Activated gamma-delta T cell (primary cell): ENCODE data around the gene PRPH.
"Not testable (repeated sequence)": the region's sequence is repeated elsewhere in the genome, so short reads cannot be mapped to it uniquely, and the experiment has no call there.

Source experiments
- DNase-seq: peaks from one replicate; lab custom pipeline; 2025; lab: John Stamatoyannopoulos, UW
- total RNA-seq, 2 donors: gene quantifications; one replicate each; lab custom pipeline; 2026; lab: John Stamatoyannopoulos, UW

The PRPH gene
- 0 to 0.09 reads per million in 2 donors for total RNA-seq

DNA sequence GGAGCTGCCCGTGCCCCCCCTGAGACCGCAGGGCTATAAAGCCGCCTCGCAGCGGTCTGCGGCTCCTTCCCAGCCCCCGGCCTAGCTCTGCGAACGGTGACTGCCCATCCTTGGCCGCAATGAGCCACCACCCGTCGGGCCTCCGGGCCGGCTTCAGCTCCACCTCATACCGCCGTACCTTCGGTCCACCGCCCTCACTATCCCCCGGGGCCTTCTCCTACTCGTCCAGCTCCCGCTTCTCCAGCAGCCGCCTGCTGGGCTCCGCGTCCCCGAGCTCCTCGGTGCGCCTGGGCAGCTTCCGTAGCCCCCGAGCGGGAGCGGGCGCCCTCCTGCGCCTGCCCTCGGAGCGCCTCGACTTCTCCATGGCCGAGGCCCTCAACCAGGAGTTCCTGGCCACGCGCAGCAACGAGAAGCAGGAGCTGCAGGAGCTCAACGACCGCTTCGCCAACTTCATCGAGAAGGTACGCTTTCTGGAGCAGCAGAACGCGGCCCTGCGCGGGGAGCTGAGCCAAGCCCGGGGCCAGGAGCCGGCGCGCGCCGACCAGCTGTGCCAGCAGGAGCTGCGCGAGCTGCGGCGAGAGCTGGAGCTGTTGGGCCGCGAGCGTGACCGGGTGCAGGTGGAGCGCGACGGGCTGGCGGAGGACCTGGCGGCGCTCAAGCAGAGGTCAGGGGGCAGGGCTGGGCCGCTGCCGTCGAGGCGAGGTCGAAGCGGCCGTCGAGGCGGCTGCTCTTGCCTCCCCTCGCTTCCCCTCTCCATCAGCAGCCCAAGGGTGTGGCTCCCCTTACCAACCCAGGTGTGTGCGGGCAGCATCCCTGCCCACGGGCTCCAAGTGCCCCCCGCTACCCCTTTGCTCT, at the start of gene PRPH:
Gene PRPH (plus strand): TSS at position 66 of the 855 bp plus-strand sequence. CDS start 54 bp downstream, at position 120.
- DNase-seq = no peak

DNA sequence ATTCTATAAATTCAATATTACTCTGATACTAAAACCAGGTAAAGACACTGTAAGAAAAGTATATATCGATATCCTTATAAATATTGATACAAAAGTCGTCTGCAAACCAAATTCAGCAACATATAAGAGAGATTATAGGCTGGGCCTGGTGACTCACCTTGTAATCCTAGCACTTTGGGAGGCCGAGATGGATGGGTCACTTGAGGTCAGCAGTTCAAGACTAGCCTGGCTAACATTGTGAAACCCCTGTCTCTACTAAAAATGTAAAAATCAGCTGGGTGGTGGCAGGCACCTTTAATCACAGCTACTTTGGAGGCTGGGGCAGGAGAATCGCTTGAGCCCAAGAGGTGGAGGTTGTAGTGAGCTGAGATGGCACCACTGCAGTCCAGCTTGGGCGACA, 43.6 kb upstream of the PRPH start:
- DNase-seq = no peak

DNA sequence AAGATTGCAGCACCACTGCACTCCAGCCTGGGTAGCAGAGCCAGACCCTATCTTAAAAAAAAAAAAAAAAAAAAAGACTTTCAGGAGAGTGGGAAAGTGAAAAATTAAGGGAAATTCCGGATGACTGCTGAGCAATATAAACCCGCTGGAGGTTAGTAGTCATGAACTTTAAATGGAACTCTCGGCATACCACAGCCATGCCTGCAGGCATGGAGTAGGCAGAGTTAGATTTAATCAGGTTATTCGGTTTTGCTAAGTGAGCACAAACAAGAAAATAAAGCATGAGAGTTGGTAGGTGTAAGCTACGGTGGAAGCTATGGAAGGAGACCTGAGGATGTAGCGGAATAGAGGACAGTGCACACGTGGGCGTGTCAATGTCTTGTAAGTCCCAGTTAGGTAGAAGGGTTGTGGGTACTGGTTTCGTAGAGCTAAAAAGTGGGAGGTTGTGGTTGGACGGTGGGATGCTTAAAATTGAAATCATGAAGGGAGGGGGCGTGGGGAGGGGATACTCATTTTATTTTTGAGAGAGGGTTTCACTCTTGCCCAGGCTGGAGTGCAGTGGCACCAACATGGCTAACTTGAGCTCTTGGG, 41.8 kb upstream of the PRPH start:
- DNase-seq = no peak

- DNase-seq = not testable (repeated sequence)
Observed at GRCh38 chr12:49255456-49255855, 39.5 kb upstream of the PRPH start.

GRCh38 chr12:49255857-49256637, 38.9 kb upstream of the PRPH start:
- DNase-seq = no peak

GRCh38 chr12:49257508-49258184, 37.3 kb upstream of the PRPH start:
- DNase-seq = not testable (repeated sequence)

DNA sequence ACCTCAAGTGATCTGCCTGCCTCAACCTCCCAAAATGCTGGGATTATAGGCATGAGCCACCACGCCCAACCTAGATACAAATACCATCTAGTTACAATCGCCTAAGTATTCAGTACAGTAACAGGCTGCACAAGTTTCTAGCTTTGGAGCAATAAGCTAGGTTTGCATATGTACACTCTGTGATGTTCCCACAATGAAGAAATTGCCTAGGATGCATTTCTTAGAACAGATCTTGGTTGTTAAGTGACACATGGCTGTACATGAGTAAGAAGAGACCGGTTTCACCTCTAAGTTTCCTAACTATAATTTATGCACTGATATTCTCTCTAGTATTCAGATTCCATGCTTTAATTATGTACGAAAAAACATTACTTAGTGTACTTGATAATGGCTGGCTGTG, 35.5 kb upstream of the PRPH start:
- DNase-seq = no peak

- DNase-seq = no peak
Observed at GRCh38 chr12:49260166-49260565, 34.8 kb upstream of the PRPH start.

- no peak for DNase-seq
Observed at GRCh38 chr12:49260571-49261363, 34.2 kb upstream of the PRPH start.

DNA sequence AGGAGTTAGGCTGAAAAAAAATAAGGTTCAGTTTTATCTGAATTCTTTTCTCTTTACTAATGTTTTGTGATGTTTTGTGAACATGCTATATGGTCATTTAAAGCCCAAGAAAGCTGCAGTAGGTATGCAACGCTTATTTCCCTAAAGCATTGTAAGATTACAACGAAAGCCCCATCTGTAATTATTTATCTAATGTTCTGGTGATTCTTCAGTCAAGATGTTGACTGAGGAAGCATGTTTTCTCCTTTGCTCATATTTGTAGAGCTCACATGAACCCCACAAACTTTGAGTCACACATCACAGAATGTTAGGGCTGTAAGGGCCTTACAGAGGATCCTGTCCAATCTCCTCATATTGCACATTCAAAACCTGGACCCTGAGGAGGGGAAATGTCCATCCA, 33.2 kb upstream of the PRPH start:
- no peak for DNase-seq

DNA sequence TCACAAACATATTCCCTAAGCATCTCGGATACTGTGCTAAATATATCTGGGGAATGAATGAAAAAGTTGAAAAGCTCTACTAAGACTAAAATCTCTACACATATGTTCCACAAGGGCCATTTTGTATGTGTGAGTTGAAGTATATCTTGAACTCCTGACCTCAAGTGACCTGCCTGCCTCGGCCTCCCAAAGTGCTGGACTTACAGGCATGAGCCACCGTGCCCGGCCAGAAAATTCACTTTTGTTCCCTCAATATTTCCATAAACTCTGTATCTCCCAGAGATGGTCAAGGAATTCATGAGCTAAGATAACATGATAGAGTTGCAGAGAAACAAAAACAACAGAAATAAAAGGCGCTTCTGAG, 31.6 kb upstream of the PRPH start:
- DNase-seq = no peak

DNA sequence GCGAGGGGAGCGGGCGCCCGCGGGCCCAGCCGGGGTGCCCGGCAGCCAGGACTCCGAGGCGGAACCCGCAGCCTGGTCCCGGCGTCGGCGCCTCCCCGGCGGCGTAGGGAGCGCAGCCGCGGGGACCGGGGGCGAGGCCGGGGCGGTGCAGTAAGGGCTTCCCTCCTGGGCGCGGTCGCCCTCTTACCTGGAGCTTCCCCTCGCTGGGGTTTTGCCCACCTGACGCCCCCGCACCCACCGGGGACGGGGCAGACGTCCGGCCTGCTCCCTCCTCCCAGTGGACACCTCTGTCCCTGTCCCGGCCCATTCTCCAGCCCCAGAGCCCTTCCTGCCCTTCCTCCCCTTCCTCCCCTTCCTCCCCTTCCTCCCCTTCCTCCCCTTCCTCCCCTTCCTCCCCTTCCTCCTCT, 30.5 kb upstream of the PRPH start:
- DNase-seq = peak; percentile 28

DNA sequence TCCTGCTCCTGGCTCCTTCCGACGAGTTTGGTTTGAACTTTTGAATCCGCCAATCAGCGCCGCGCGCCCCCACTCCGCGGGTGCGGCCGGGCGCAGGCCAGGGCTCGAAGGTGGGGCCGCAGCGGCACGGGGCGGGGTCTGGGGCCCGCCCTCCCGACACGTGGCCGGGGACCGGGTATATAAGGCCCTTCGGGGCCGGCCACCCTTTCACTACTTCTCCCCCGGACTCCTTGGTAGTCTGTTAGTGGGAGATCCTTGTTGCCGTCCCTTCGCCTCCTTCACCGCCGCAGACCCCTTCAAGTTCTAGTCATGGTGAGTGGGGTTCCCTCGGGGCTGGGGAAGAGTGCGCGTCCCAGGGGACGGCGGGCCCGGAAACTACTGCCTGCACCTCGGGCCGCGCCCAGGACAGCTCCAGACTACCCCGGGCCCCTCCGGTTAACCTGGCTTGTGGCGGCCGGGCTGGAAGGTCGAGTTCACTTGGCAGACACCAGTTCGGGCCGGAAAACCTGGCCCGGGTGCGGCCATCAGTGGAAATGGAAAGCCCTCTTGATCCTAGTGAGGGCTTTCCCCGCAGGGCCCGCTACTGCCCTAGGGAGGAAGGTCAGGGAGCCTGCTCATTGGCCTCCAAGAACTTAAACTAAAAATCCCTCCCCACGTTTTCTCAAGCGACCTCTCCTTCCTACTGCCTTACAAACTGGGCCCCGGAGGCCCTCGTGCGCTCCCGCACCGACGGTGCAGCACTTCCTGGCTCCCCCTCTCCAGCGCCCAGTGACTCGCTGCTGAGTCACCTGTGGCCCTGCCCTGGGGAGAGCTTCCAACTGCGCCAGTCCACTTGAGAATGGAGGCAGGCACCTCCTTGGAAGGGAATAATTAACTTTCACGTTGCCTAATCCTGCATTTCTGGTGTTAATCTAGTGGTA, 29.8 kb upstream of the PRPH start, which contains the start of gene TUBA1C:
Gene TUBA1C (plus strand): TSS at position 210 of the 920 bp plus-strand sequence. CDS start 100 bp downstream, at position 310.
- peak; percentile 67 for DNase-seq

- DNase-seq = not testable (repeated sequence)
Observed at GRCh38 chr12:49269191-49269590, 25.8 kb upstream of the PRPH start.

GRCh38 chr12:49272790-49273725, 21.9 kb upstream of the PRPH start:
- no peak for DNase-seq

- no peak for DNase-seq
Observed at GRCh38 chr12:49273726-49274395, 21.1 kb upstream of the PRPH start.

DNA sequence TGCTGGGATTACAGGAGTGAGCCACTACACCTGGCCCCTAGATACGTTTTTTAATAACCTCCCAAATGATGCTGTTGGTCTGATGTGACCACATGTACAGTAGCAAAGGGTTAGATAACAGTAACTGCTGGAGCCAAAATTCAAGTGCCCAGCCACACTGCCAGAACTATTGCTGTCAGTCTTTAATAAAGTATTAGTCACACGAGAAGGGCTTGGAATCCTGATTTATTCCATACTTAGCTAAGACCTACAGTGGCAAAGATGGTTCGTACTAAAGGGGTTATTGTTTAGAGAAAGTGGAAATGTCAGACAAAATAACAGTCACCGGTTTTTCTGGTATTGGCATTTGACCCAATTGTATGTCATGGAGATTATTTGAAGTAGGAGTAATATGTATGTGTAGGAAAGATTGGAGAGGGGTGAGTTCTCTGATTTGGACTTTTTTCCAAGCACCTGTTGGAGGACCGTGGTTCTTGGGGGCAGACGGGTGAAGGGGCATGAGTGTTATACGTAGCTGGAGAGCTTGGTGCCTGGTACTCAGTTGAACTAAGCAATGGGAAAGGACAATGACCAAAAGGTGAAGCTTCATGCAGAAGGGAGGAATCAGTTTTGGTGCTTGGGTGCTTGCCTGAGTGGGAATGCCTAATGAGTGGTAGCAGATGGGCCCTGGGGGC, 20.4 kb upstream of the PRPH start:
- no peak for DNase-seq
